ENCODE results near the gene MPO. TPM values are rescaled to one million over a fixed set of nuclear protein-coding genes. Genes with fewer than 3 reads are reported as not detected.
A peak's percentile ranks its signal among the peaks of the same experiment; 100 is the strongest.

MPO gene
- total RNA-seq, 2 donors from 2014 or later = 0.09 TPM; not detected in 1

GRCh38 chr17:58316260-58316960 is 35.7 kb upstream of the MPO start:
- Mint-ChIP-seq H3K4me1 (ENCODE audit: low read depth) (peaks cover 34% of the 10 kb centered on the region), H3K36me3 (ENCODE audit: insufficient read depth in 2 of 2) (no peaks in the 10 kb centered on the region), H3K27me3 (ENCODE audit: low read depth) (no peaks in the 10 kb centered on the region), H3K9me3 (no peaks in the 10 kb centered on the region), H3K4me3 (no peak overlapping the region), H3K27ac (peak overlapping the region; percentile 37)
- ATAC-seq (replicated peaks in 1 of 2) = no peak
- DNase-seq = peak; percentile 0 to 15

DNA sequence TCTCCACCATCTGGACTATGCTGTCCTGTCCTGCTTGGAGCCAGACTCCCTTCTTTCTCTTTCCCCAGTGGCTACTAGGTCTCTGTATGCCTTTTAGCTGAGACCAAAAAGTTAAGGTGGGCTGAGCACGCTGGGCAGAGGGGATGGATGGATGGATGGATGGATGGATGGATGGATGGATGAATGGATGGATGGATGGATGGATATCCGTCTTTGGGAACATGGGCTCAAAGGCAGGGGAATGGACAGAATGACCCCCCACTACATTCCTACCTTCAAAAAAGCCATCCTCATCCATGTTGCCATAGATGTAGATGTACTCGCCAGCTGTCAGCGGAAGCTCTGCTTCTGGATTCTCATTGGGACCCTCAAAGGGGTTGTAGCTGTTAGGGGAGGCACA is 35.0 kb upstream of the MPO start:
- Mint-ChIP-seq H3K27me3 (ENCODE audit: low read depth) (no peaks in the 10 kb centered on the region), H3K9me3 (no peaks in the 10 kb centered on the region), H3K4me1 (ENCODE audit: low read depth) (peaks cover 33% of the 10 kb centered on the region), H3K36me3 (ENCODE audit: insufficient read depth in 2 of 2) (no peaks in the 10 kb centered on the region), H3K4me3 (no peak overlapping the region), H3K27ac (peak overlapping the region; percentile 37)
- ATAC-seq (replicated peaks in 1 of 2) (no peak), DNase-seq (no peak)

DNA sequence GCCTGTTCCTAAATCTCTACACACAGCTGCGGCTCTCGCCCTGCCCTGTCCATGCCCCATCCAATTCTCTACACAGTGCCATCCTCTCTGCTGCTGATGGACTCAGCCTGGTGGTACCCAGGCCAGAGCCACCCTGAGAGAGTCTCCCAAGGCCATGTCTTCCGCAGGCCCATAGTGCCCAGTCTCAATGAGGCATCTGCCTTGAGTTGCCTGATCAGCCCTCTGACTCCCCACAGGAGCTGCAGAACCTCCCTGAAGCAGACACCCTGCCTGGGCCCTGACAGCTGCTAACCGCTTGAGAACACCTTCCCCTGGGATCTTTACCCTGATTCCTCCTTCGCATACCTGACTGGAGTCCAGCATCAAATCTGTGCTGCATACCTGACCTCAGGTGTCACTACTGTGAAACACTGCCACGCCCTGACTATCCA is 34.6 kb upstream of the MPO start:
- Mint-ChIP-seq H3K36me3 (ENCODE audit: insufficient read depth in 2 of 2) (no peaks in the 10 kb centered on the region), H3K4me3 (no peak overlapping the region), H3K4me1 (ENCODE audit: low read depth) (peaks cover 33% of the 10 kb centered on the region), H3K27me3 (ENCODE audit: low read depth) (no peaks in the 10 kb centered on the region), H3K27ac (peak overlapping the region; percentile 18), H3K9me3 (no peaks in the 10 kb centered on the region)
- no peak for ATAC-seq (replicated peaks in 1 of 2)
- DNase-seq = peak in 1 of 2 donors; percentile 14

- Mint-ChIP-seq H3K36me3 (ENCODE audit: insufficient read depth in 2 of 2) (no peaks in the 10 kb centered on the region), H3K9me3 (no peaks in the 10 kb centered on the region), H3K4me3 (no peak overlapping the region), H3K27me3 (ENCODE audit: low read depth) (no peaks in the 10 kb centered on the region), H3K27ac (no peak overlapping the region), H3K4me1 (ENCODE audit: low read depth) (peaks cover 30% of the 10 kb centered on the region)
- DNase-seq (no peak), ATAC-seq (replicated peaks in 1 of 2) (no peak)
These were observed 33.9 kb upstream of the MPO start for GRCh38 chr17:58314706-58315015.

DNA sequence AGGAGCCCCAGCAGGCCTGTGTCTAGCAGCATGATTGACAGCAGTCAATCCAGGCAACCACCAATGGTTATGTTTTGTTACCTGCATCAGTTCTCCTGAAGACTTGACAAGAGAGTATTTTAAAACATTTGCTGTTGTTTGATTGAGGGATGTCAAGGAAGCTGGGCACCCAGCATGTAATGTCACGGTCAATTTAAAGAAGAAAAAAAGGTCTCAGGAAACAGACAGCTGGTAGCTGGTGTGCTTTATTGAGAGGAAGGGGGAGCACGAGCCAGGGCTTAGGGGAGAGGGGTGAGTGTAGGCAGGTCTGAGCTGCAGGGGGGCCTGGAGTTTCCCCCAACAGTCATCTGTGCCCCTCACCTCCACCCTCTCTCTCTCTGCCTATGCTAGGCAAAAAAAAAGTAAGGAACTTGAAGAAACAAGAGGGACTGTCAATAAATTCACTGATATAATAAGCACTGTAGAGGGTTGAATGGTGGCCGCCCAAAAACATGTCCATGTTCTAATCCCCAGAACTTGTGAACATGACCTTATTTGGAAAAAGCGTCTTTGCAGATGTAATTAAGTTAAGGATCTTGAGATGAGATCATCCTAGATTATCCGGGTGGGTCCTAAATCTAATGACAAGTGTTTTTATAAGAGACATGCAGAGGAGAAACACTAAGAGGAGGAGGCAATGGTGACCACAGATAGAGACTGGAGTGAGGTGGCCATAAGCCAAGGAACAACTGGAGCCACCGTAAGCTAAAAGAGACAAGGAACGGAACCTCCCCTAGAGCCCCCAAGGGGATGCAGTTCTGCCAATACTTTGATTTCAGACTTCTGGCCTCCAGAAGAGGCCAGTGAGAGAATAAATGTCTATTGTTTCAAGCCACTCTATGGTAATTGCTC is 33.3 kb upstream of the MPO start:
- Mint-ChIP-seq H3K27ac (peak overlapping the region; percentile 5), H3K9me3 (no peaks in the 10 kb centered on the region), H3K4me3 (no peak overlapping the region), H3K4me1 (ENCODE audit: low read depth) (peaks cover 27% of the 10 kb centered on the region), H3K27me3 (ENCODE audit: low read depth) (no peaks in the 10 kb centered on the region), H3K36me3 (ENCODE audit: insufficient read depth in 2 of 2) (no peaks in the 10 kb centered on the region)
- peak in 1 of 2 donors; percentile 1 for DNase-seq
- ATAC-seq (replicated peaks in 1 of 2) = no peak

DNA sequence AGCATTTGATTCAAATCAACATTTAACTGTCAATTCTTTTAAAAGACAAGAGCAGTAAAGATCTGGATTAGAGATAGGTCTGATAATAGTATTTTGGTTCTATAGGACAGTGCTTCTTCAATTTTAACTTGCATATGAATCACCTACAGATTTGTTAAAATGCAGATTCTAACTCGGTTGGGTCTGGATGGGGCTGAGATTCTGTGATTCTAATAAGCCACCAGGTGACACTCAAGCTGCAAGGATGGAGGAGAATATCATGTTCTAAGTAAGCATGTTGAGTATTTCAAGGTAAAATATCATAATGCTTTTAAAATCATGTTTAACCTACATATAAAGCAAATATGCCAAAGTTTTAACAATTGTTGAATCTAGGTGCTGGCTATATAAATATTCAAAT is 32.1 kb upstream of the MPO start:
- DNase-seq (no peak), ATAC-seq (replicated peaks in 1 of 2) (no peak)
- Mint-ChIP-seq H3K9me3 (no peaks in the 10 kb centered on the region), H3K4me3 (no peak overlapping the region), H3K27ac (peak overlapping the region; percentile 55), H3K4me1 (ENCODE audit: low read depth) (peaks cover 17% of the 10 kb centered on the region), H3K27me3 (ENCODE audit: low read depth) (no peaks in the 10 kb centered on the region), H3K36me3 (ENCODE audit: insufficient read depth in 2 of 2) (no peaks in the 10 kb centered on the region)

DNA sequence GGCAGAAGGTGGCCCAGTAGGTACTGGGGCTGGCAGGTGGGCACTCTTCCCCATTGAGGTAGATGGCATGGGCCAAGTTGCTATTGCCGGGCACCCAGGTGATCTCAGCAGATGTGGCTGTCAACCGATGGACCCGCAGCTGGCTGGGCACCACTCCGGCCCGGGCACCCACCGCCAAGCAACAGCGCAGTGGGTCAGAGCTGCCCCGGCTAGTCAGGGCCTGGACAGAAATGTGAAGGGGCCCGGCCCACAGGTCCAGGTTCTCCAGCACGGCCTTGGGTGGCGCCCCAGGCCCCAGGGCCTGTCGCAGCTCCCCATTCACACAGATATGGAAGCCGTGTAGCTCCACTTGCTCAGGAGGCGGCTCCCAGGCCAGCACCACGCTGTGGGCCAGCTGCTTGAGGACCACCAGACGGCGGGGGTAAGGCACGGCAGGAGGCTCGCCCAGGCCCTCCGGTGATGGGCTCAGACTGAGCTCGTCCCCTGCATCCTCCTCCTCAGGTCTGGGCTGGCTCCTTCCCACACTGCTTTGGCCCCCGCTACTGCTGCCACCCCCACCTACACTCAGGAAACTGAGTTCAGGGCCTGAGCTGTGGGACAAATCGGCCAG is 31.4 kb upstream of the MPO start:
- peak in 1 of 2 donors; percentile 2 for ATAC-seq (replicated peaks in 1 of 2)
- no peak overlapping the region for H3K4me3 Mint-ChIP-seq
- H3K27ac Mint-ChIP-seq = no peak overlapping the region
- no peaks in the 10 kb centered on the region for H3K27me3 Mint-ChIP-seq (ENCODE audit: low read depth)
- DNase-seq = peak in 1 of 2 donors; percentile 9
- peaks cover 10% of the 10 kb centered on the region for H3K4me1 Mint-ChIP-seq (ENCODE audit: low read depth)
- no peaks in the 10 kb centered on the region for H3K9me3 Mint-ChIP-seq
- no peaks in the 10 kb centered on the region for H3K36me3 Mint-ChIP-seq (ENCODE audit: insufficient read depth in 2 of 2)

DNA sequence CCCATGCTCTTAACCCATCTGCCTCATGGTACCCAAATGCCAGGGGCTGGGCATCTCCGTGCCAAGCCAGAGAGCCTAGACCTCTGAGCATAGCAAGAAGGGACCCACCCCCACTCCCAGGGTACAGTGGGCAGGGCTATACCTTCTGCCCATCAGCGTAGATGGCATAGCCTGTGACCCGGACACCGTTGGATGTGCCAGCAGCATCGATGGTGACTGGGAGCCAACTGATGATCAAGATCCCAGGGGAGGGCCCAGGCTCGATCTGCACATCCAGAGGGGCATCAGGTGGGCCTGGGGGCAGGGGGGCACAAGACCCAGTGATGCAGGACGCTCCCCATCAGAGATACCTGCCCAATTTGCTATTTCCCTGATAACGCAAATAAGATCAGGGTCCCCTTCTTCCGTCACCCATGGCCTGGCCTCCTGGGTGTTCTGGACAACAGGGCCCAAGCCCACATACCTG is 30.7 kb upstream of the MPO start:
- DNase-seq (peak in 1 of 2 donors; percentile 7), ATAC-seq (replicated peaks in 1 of 2) (no peak)
- H3K27me3 Mint-ChIP-seq (ENCODE audit: low read depth) = no peaks in the 10 kb centered on the region
- no peaks in the 10 kb centered on the region for H3K36me3 Mint-ChIP-seq (ENCODE audit: insufficient read depth in 2 of 2)
- H3K9me3 Mint-ChIP-seq = no peaks in the 10 kb centered on the region
- H3K4me3 Mint-ChIP-seq = no peak overlapping the region
- H3K4me1 Mint-ChIP-seq (ENCODE audit: low read depth) = peaks cover 4% of the 10 kb centered on the region
- no peak overlapping the region for H3K27ac Mint-ChIP-seq

- Mint-ChIP-seq H3K27me3 (ENCODE audit: low read depth) (no peaks in the 10 kb centered on the region), H3K27ac (no peak overlapping the region)
These were observed 30.0 kb upstream of the MPO start for GRCh38 chr17:58310511-58311428.

DNA sequence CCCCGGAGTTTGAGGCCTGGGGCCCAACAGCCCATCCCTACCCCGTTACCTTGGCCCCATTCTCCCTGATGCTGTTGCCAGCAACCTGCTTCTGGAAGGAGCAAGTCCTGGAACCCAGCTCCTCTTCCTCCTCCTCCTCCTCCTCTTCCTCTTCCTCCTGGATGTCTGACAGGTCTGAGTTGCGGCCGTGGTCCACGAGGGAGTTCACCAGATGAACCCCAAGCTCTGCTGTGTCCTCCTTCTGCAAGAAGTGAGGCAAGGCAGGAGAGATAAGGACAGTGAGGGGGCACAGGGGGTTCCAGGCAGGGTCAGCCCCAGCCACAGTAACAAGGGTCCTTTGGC is 29.2 kb upstream of the MPO start:
- Mint-ChIP-seq H3K4me3 (no peak overlapping the region), H3K4me1 (ENCODE audit: low read depth) (peaks cover 4% of the 10 kb centered on the region), H3K27me3 (ENCODE audit: low read depth) (no peaks in the 10 kb centered on the region), H3K36me3 (ENCODE audit: insufficient read depth in 2 of 2) (no peaks in the 10 kb centered on the region), H3K9me3 (no peaks in the 10 kb centered on the region), H3K27ac (no peak overlapping the region)
- ATAC-seq (replicated peaks in 1 of 2) = no peak
- DNase-seq = no peak

More at GRCh38 chr17:58310511-58311428, 30.0 kb upstream of the MPO start:
- Mint-ChIP-seq H3K4me3 (no peak overlapping the region), H3K36me3 (ENCODE audit: insufficient read depth in 2 of 2) (no peaks in the 10 kb centered on the region), H3K9me3 (no peaks in the 10 kb centered on the region), H3K4me1 (ENCODE audit: low read depth) (peaks cover 4% of the 10 kb centered on the region)
- ATAC-seq (replicated peaks in 1 of 2) = no peak
- peak in 1 of 2 donors; percentile 6 for DNase-seq

GRCh38 chr17:58308985-58309917 is 28.5 kb upstream of the MPO start:
- no peak overlapping the region for H3K4me3 Mint-ChIP-seq
- peaks cover 4% of the 10 kb centered on the region for H3K4me1 Mint-ChIP-seq (ENCODE audit: low read depth)
- no peaks in the 10 kb centered on the region for H3K9me3 Mint-ChIP-seq
- no peaks in the 10 kb centered on the region for H3K36me3 Mint-ChIP-seq (ENCODE audit: insufficient read depth in 2 of 2)
- DNase-seq = no peak
- H3K27ac Mint-ChIP-seq = no peak overlapping the region
- ATAC-seq (replicated peaks in 1 of 2) = no peak
- H3K27me3 Mint-ChIP-seq (ENCODE audit: low read depth) = no peaks in the 10 kb centered on the region
